ENCODE results near the gene SLC34A3. TPM values are rescaled to one million over a fixed set of nuclear protein-coding genes. Genes with fewer than 3 reads are reported as not detected.

SLC34A3 gene
- total RNA-seq, 2 experiments from 2014 or later: not detected

DNA sequence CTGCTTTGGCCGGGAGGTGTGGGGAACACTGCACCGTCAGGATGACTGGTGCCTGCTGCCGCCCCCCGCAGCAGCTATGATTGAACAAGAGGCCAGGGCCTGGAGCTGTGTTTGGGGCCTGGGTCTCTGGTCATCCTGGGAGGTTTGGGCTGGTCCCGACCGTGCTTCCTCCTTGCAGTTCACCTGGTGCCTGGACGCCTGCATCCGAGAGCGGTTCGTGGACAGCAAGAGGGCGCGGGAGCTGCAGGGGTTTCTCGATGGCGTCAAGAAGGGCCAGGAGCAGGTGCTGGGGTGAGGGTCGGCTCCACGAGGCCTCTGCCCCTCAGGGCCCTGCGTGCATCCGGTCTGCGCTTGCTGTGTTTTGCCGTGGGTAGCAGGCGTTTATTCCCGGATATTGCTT is 33.4 kb downstream of the SLC34A3 start:
- BruUV-seq (replicated peaks): no TSS peak
- H3K4me3 ChIP-seq (ENCODE audit: low read depth, low read length, poor library complexity, severe bottlenecking): no peak overlapping the region
- H3K4me1 ChIP-seq (ENCODE audit: insufficient read depth, low read length, poor library complexity, severe bottlenecking): peaks cover 29% of the 10 kb centered on the region
- no peaks in the 10 kb centered on the region for H3K9me3 ChIP-seq (ENCODE audit: low read length)
- H3K27ac ChIP-seq (ENCODE audit: low read depth, low read length, poor library complexity, severe bottlenecking): no peak overlapping the region
- no peak overlapping the region for H3K4me2 ChIP-seq (ENCODE audit: low read length)
- no peak overlapping the region for H2AFZ ChIP-seq (ENCODE audit: low read length)
- no peaks in the 10 kb centered on the region for H4K20me1 ChIP-seq (ENCODE audit: insufficient read depth, low read length)
- ChIA-PET POLR2A (no interaction called here), CTCF (ENCODE audit: unreplicated experiment) (no interaction called here)
- no peak for DNase-seq (ENCODE audit: low spot score)
- H3K79me2 ChIP-seq (ENCODE audit: insufficient read depth, low read depth, low read length): peaks cover 16% of the 10 kb centered on the region; the same call in 1 of the 2 replicates
- TF ChIP-seq EZH2phosphoT487 (IDR thresholded peaks at IDR 0.05; ENCODE audit: borderline replicate concordance, low read depth, low read length): no peak
- TF ChIP-seq, protein P1, sequence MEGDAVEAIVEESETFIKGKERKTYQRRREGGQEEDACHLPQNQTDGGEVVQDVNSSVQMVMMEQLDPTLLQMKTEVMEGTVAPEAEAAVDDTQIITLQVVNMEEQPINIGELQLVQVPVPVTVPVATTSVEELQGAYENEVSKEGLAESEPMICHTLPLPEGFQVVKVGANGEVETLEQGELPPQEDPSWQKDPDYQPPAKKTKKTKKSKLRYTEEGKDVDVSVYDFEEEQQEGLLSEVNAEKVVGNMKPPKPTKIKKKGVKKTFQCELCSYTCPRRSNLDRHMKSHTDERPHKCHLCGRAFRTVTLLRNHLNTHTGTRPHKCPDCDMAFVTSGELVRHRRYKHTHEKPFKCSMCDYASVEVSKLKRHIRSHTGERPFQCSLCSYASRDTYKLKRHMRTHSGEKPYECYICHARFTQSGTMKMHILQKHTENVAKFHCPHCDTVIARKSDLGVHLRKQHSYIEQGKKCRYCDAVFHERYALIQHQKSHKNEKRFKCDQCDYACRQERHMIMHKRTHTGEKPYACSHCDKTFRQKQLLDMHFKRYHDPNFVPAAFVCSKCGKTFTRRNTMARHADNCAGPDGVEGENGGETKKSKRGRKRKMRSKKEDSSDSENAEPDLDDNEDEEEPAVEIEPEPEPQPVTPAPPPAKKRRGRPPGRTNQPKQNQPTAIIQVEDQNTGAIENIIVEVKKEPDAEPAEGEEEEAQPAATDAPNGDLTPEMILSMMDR (conservative IDR thresholded peaks at IDR 0.05; ENCODE audit: low read length): no peak
- intact Hi-C loops (cut with micrococcal nuclease; ENCODE audit: unreplicated experiment): no loop called here
- H3K9me2 ChIP-seq (ENCODE audit: insufficient read depth, low read length): no peaks in the 10 kb centered on the region
- H3K36me3 ChIP-seq (ENCODE audit: insufficient read depth, low read length): peaks cover 60% of the 10 kb centered on the region

DNA sequence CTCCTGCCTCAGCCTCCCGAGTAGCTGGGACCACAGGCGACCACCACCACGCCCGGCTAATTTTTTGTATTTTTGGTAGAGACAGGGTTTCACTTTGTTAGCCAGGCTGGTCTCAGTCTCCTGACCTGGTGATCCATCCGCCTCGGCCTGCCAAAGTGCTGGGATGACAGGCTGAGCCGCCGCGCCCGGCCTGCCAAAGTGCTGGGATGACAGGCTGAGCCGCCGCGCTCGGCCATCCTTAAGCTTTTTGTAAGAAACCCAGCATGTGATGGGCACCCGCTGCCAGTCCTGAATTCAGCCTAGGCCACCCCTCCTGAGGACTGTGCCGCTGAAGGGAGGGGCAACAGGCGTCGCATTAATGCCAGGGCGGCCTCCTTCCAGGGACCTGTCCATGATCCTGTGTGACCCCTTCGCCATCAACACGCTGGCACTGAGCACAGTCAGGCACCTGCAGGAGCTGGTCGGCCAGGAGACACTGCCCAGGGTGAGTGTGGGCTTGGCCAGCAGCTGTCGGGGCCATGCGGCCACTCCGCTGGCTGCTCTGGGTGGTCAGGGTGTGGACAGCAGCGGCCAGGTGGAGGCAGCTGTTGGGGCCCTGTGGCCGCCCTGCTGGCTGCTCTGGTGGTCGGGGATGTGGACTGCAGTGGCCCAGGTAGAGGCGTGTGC is 34.9 kb downstream of the SLC34A3 start:
- POLR2A ChIA-PET: interaction anchor here (1.1 kb wide), 1 partner anchor 11 kb away, joined by 3 read pairs; no protein-coding TSS in a partner anchor
- Histone ChIP-seq H3K4me1 (ENCODE audit: insufficient read depth, low read length, poor library complexity, severe bottlenecking) (peaks cover 40% of the 10 kb centered on the region), H3K36me3 (ENCODE audit: insufficient read depth, low read length) (peaks cover 61% of the 10 kb centered on the region), H3K9me3 (ENCODE audit: low read length) (no peaks in the 10 kb centered on the region), H3K9me2 (ENCODE audit: insufficient read depth, low read length) (no peaks in the 10 kb centered on the region), H2AFZ (ENCODE audit: low read length) (no peak overlapping the region), H3K27ac (ENCODE audit: low read depth, low read length, poor library complexity, severe bottlenecking) (no peak overlapping the region), H3K79me2 (ENCODE audit: insufficient read depth, low read depth, low read length) (peaks cover 18% of the 10 kb centered on the region; the same call in 1 of the 2 replicates), H4K20me1 (ENCODE audit: insufficient read depth, low read length) (no peaks in the 10 kb centered on the region), H3K4me3 (ENCODE audit: low read depth, low read length, poor library complexity, severe bottlenecking) (no peak overlapping the region), H3K4me2 (ENCODE audit: low read length) (no peak overlapping the region)
- no peak for DNase-seq (ENCODE audit: low spot score)
- CTCF ChIA-PET (ENCODE audit: unreplicated experiment): no interaction called here
- no TSS peak for BruUV-seq (replicated peaks)
- TF ChIP-seq EZH2phosphoT487 (IDR thresholded peaks at IDR 0.05; ENCODE audit: borderline replicate concordance, low read depth, low read length): no peak
- TF ChIP-seq, protein P1 (conservative IDR thresholded peaks at IDR 0.05; ENCODE audit: low read length): no peak
- intact Hi-C loops (cut with micrococcal nuclease; ENCODE audit: unreplicated experiment): no loop called here

DNA sequence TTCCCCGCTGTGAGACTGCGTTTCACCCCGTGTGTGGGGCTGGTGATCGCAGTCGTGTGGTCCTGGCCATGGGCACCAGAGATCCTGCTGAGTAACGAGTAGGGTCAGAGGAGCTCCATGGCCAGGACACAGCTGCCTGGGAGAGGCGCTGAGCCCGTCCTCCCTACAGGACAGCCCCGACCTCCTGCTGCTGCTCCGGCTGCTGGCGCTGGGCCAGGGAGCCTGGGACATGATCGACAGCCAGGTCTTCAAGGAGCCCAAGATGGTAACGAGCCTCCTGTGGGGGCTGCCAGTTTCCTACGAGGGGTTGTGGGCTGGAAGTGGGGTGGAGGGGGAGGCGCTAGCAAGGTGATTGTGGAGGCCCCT is 35.4 kb downstream of the SLC34A3 start:
- H4K20me1 ChIP-seq (ENCODE audit: insufficient read depth, low read length): no peaks in the 10 kb centered on the region
- no peak overlapping the region for H2AFZ ChIP-seq (ENCODE audit: low read length)
- no peak overlapping the region for H3K4me2 ChIP-seq (ENCODE audit: low read length)
- H3K9me3 ChIP-seq (ENCODE audit: low read length): no peaks in the 10 kb centered on the region
- peaks cover 64% of the 10 kb centered on the region for H3K36me3 ChIP-seq (ENCODE audit: insufficient read depth, low read length)
- intact Hi-C loops (cut with micrococcal nuclease; ENCODE audit: unreplicated experiment): no loop called here
- H3K4me1 ChIP-seq (ENCODE audit: insufficient read depth, low read length, poor library complexity, severe bottlenecking): peaks cover 44% of the 10 kb centered on the region
- DNase-seq (ENCODE audit: low spot score): no peak
- peaks cover 18% of the 10 kb centered on the region; the same call in 1 of the 2 replicates for H3K79me2 ChIP-seq (ENCODE audit: insufficient read depth, low read depth, low read length)
- H3K27ac ChIP-seq (ENCODE audit: low read depth, low read length, poor library complexity, severe bottlenecking): peak overlapping the region; percentile 90
- no TSS peak for BruUV-seq (replicated peaks)
- H3K9me2 ChIP-seq (ENCODE audit: insufficient read depth, low read length): no peaks in the 10 kb centered on the region
- POLR2A ChIA-PET: interaction anchor here (1.1 kb wide), 1 partner anchor 12 kb away, joined by 3 read pairs; no protein-coding TSS in a partner anchor
- H3K4me3 ChIP-seq (ENCODE audit: low read depth, low read length, poor library complexity, severe bottlenecking): no peak overlapping the region
- TF ChIP-seq, protein P1 (conservative IDR thresholded peaks at IDR 0.05; ENCODE audit: low read length): no peak
- no peak for TF ChIP-seq EZH2phosphoT487 (IDR thresholded peaks at IDR 0.05; ENCODE audit: borderline replicate concordance, low read depth, low read length)
- CTCF ChIA-PET (ENCODE audit: unreplicated experiment): no interaction called here
